Measurements from ENCODE around the gene KSR1.

The KSR1 gene

DNA sequence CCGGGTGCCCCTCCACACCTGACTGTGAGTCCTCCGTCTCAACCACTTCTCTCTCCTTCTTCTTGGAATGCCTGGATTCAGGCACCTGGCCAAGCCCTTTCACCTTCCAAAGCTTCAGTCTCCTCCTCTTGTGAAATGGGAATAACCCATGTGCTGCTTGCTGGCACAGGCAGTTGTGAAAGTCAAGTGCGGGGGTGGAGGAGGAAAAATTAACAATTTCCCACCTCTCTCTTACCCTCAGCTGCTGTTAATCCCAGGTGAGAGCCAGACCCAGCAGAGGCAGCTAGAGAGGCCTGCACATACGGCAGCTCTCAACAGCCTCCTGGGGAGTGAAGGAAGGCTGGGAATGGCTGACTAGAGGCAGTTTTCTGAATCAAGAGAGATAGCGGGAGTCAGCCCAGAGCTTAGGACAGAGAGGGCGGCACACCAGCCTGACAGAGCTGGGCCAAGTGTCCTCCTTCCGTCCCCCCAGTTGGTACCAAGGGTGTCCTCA lies 96.8 kb downstream of the KSR1 start:
- ChIA-PET POLR2A (no interaction called here), CTCF (interaction anchor here (1.4 kb wide), 1 partner anchor 14 kb away, joined by 3 read pairs; no protein-coding TSS in a partner anchor)
- no peak for DNase-seq (ENCODE audit: extremely low spot score)
- TF ChIP-seq BHLHE40 (IDR thresholded peaks at IDR 0.05; ENCODE audit: borderline replicate concordance): no peak
- TF ChIP-seq, protein P1, sequence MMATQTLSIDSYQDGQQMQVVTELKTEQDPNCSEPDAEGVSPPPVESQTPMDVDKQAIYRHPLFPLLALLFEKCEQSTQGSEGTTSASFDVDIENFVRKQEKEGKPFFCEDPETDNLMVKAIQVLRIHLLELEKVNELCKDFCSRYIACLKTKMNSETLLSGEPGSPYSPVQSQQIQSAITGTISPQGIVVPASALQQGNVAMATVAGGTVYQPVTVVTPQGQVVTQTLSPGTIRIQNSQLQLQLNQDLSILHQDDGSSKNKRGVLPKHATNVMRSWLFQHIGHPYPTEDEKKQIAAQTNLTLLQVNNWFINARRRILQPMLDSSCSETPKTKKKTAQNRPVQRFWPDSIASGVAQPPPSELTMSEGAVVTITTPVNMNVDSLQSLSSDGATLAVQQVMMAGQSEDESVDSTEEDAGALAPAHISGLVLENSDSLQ (IDR thresholded peaks at IDR 0.05): no peak
- TF ChIP-seq NFRKB (IDR thresholded peaks at IDR 0.05): no peak
- no peak for TF ChIP-seq FOXM1 (IDR thresholded peaks at IDR 0.05; ENCODE audit: borderline replicate concordance)
- no peak for TF ChIP-seq SP1 (IDR thresholded peaks at IDR 0.05)
- no peak for TF ChIP-seq LEF1 (IDR thresholded peaks at IDR 0.05; ENCODE audit: borderline replicate concordance)
- no peak for TF ChIP-seq TARDBP (IDR thresholded peaks at IDR 0.05)
- no peak for TF ChIP-seq FOXA1 (IDR thresholded peaks at IDR 0.05)
- no peak for TF ChIP-seq FOXK2 (IDR thresholded peaks at IDR 0.05)
- TF ChIP-seq L3MBTL2 (conservative IDR thresholded peaks at IDR 0.05): no peak
- TF ChIP-seq ELF4 (IDR thresholded peaks at IDR 0.05): no peak
- TF ChIP-seq HDGF (IDR thresholded peaks at IDR 0.05; ENCODE audit: borderline replicate concordance): no peak
- TF ChIP-seq CTBP1 (IDR thresholded peaks at IDR 0.05; ENCODE audit: borderline replicate concordance): no peak
- no peak for TF ChIP-seq ARNT (IDR thresholded peaks at IDR 0.05)
- no peak for TF ChIP-seq SUZ12 (IDR thresholded peaks at IDR 0.05)
- TF ChIP-seq ZNF384 (IDR thresholded peaks at IDR 0.05): no peak

DNA sequence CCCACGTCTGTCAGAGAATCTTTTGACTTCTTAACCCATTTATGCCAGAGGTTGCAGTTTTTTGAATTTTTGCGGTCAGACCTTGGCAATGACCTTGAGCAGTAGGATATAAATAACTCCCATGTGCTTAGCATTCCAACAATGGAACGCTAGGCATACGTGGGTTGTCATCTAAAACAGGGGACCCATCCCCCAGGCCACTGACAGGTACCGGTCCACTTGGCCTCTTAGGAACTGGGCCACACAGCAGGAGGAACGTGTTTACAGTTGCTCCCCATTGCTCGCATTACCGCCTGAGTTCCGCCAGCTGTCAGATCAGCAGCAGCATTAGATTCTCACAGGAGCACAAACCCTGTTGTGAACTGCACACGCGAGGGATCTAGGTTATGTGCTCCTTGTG lies 97.9 kb downstream of the KSR1 start:
- ChIA-PET CTCF (no interaction called here), POLR2A (no interaction called here)
- DNase-seq (ENCODE audit: extremely low spot score): no peak
- TF ChIP-seq SUZ12 (IDR thresholded peaks at IDR 0.05) (no peak), FOXK2 (IDR thresholded peaks at IDR 0.05) (no peak), ARNT (IDR thresholded peaks at IDR 0.05) (no peak), ZNF384 (IDR thresholded peaks at IDR 0.05) (no peak), ELF4 (IDR thresholded peaks at IDR 0.05) (no peak), L3MBTL2 (conservative IDR thresholded peaks at IDR 0.05) (no peak), SP1 (IDR thresholded peaks at IDR 0.05) (no peak), NFRKB (IDR thresholded peaks at IDR 0.05) (no peak), LEF1 (IDR thresholded peaks at IDR 0.05; ENCODE audit: borderline replicate concordance) (no peak), BHLHE40 (IDR thresholded peaks at IDR 0.05; ENCODE audit: borderline replicate concordance) (no peak), FOXA1 (IDR thresholded peaks at IDR 0.05) (no peak), CTBP1 (IDR thresholded peaks at IDR 0.05; ENCODE audit: borderline replicate concordance) (no peak), HDGF (IDR thresholded peaks at IDR 0.05; ENCODE audit: borderline replicate concordance) (no peak), FOXM1 (IDR thresholded peaks at IDR 0.05; ENCODE audit: borderline replicate concordance) (no peak)
- TF ChIP-seq, protein P1 (IDR thresholded peaks at IDR 0.05): no peak

DNA sequence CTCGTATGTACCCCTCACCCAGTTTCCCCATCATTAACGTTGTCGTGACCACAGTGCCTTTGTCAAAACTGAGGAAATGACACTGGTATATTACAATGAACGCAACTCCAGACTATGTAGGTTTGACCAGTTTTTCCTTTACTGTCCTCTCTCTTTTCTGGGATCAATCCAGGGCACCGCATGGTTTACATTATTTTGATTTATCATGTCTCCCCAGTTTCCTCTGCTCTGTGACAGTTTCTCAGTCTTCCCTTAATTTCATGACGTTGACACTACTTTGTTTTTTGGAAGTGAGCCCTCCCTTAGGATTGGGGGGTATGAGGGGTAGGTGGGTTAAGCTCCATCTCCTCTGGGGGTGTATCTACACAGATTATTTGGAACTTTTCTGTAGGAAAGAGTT lies 98.7 kb downstream of the KSR1 start:
- POLR2A ChIA-PET: no interaction called here
- DNase-seq (ENCODE audit: extremely low spot score): no peak
- TF ChIP-seq HDGF (IDR thresholded peaks at IDR 0.05; ENCODE audit: borderline replicate concordance): no peak
- no peak for TF ChIP-seq L3MBTL2 (conservative IDR thresholded peaks at IDR 0.05)
- no peak for TF ChIP-seq ZNF384 (IDR thresholded peaks at IDR 0.05)
- TF ChIP-seq NFRKB (IDR thresholded peaks at IDR 0.05): no peak
- TF ChIP-seq, protein P1 (IDR thresholded peaks at IDR 0.05): no peak
- TF ChIP-seq ELF4 (IDR thresholded peaks at IDR 0.05): no peak
- TF ChIP-seq BHLHE40 (IDR thresholded peaks at IDR 0.05; ENCODE audit: borderline replicate concordance): no peak
- TF ChIP-seq ARNT (IDR thresholded peaks at IDR 0.05): no peak
- no peak for TF ChIP-seq CTBP1 (IDR thresholded peaks at IDR 0.05; ENCODE audit: borderline replicate concordance)
- no peak for TF ChIP-seq FOXM1 (IDR thresholded peaks at IDR 0.05; ENCODE audit: borderline replicate concordance)
- TF ChIP-seq LEF1 (IDR thresholded peaks at IDR 0.05; ENCODE audit: borderline replicate concordance): no peak
- no peak for TF ChIP-seq FOXK2 (IDR thresholded peaks at IDR 0.05)
- TF ChIP-seq SUZ12 (IDR thresholded peaks at IDR 0.05): no peak
- no peak for TF ChIP-seq FOXA1 (IDR thresholded peaks at IDR 0.05)
- no peak for TF ChIP-seq SP1 (IDR thresholded peaks at IDR 0.05)
- no peak for TF ChIP-seq TARDBP (IDR thresholded peaks at IDR 0.05)
- CTCF ChIA-PET: interaction anchor here (0.8 kb wide), 1 partner anchor 201 kb away, joined by 3 read pairs; no protein-coding TSS in a partner anchor

DNA sequence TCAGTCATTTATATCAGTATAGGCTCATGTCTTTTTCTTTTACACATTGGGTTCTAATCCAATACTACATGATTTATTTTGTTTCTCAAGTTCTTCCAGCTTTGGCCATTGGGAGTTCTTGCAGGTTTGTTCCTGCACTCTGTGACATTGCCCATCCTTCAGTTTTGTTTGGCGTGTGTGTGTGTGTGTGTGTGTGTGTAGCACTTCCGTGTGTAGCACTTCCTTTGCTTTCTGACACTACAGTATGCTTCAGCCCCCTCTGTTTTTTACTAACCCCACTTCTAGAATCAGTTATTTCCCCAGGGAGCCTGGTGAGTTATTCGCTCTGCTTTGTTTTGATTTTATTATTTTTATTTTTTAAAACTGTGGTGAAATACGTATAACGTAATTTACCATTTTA lies 99.1 kb downstream of the KSR1 start:
- no peak for DNase-seq (ENCODE audit: extremely low spot score)
- ChIA-PET CTCF (interaction anchor here (0.8 kb wide), 1 partner anchor 201 kb away, joined by 3 read pairs; no protein-coding TSS in a partner anchor), POLR2A (no interaction called here)
- no peak for TF ChIP-seq SP1 (IDR thresholded peaks at IDR 0.05)
- TF ChIP-seq NFRKB (IDR thresholded peaks at IDR 0.05): no peak
- TF ChIP-seq FOXK2 (IDR thresholded peaks at IDR 0.05): no peak
- TF ChIP-seq L3MBTL2 (conservative IDR thresholded peaks at IDR 0.05): no peak
- no peak for TF ChIP-seq CTBP1 (IDR thresholded peaks at IDR 0.05; ENCODE audit: borderline replicate concordance)
- no peak for TF ChIP-seq SUZ12 (IDR thresholded peaks at IDR 0.05)

DNA sequence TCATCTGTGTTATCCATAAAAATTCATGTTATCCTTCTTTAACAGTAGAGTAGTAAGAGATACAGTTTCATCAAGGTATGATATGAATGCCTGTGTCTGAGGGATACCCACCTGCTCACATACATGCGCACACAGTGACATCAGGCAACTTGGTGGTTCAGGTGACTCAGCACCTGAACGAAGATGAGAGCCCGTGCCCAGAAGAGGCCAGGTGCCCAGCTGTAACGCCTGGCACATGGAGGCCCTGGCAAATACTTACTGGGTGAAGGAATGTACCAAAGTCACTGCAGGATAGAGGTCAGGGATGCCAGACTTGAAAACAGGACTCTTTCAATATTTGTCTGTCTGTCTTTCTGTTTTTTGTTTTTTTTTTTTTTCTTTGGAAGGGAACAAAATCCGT lies 102.1 kb downstream of the KSR1 start:
- CTCF ChIA-PET: no interaction called here
- no peak for DNase-seq (ENCODE audit: extremely low spot score)
- POLR2A ChIA-PET: no interaction called here
- TF ChIP-seq LEF1 (IDR thresholded peaks at IDR 0.05; ENCODE audit: borderline replicate concordance) (no peak), NFRKB (IDR thresholded peaks at IDR 0.05) (no peak), BHLHE40 (IDR thresholded peaks at IDR 0.05; ENCODE audit: borderline replicate concordance) (no peak), ELF4 (IDR thresholded peaks at IDR 0.05) (no peak), ARNT (IDR thresholded peaks at IDR 0.05) (no peak), SUZ12 (IDR thresholded peaks at IDR 0.05) (no peak), HDGF (IDR thresholded peaks at IDR 0.05; ENCODE audit: borderline replicate concordance) (no peak), FOXA1 (IDR thresholded peaks at IDR 0.05) (no peak), CTBP1 (IDR thresholded peaks at IDR 0.05; ENCODE audit: borderline replicate concordance) (no peak), SP1 (IDR thresholded peaks at IDR 0.05) (no peak), L3MBTL2 (conservative IDR thresholded peaks at IDR 0.05) (no peak), FOXK2 (IDR thresholded peaks at IDR 0.05) (no peak), TARDBP (IDR thresholded peaks at IDR 0.05) (no peak), FOXM1 (IDR thresholded peaks at IDR 0.05; ENCODE audit: borderline replicate concordance) (no peak), ZNF384 (IDR thresholded peaks at IDR 0.05) (no peak)
- TF ChIP-seq, protein P1 (IDR thresholded peaks at IDR 0.05): no peak
